Inflammatory macrophage treated with lipopolysaccharide for 4 hours (primary cell): Measurements from ENCODE around the gene P3H3.
A peak's percentile ranks its signal among the peaks of the same experiment; 100 is the strongest.

ENCODE experiments used
- DNase-seq: peaks from one replicate; pipeline ENCODE4 v3.0.0-alpha.2; 2020

The P3H3 gene

GRCh38 chr12:6827982-6828780 is at the start of gene P3H3:
Gene P3H3 (plus strand): TSS chr12:6828407. CDS start chr12:6828441, 34 bp downstream.
- peak; percentile 8 for DNase-seq

GRCh38 chr12:6778574-6779550 is 49.3 kb upstream of the P3H3 start:
- DNase-seq = peak; percentile 84

GRCh38 chr12:6779708-6780432 is 48.3 kb upstream of the P3H3 start:
- DNase-seq = peak; percentile 35

GRCh38 chr12:6780573-6780972 is 47.6 kb upstream of the P3H3 start:
- no peak for DNase-seq

- no peak for DNase-seq
Observed at GRCh38 chr12:6782119-6782518, 46.1 kb upstream of the P3H3 start.

GRCh38 chr12:6782850-6783566 is 45.2 kb upstream of the P3H3 start:
- DNase-seq = no peak

GRCh38 chr12:6783828-6784227 is 44.4 kb upstream of the P3H3 start:
- DNase-seq = no peak

GRCh38 chr12:6784296-6784695 is 43.9 kb upstream of the P3H3 start:
- DNase-seq = peak; percentile 43

- peak; percentile 58 for DNase-seq
Observed at GRCh38 chr12:6784761-6785160, 43.4 kb upstream of the P3H3 start.

- DNase-seq = no peak
Observed at GRCh38 chr12:6786416-6787094, 41.7 kb upstream of the P3H3 start.

- DNase-seq = no peak
Observed at GRCh38 chr12:6787309-6787708, 40.9 kb upstream of the P3H3 start.

GRCh38 chr12:6788972-6789924 is 39.0 kb upstream of the P3H3 start, which contains the start of gene CD4:
Gene CD4 (plus strand): TSS chr12:6789528. CDS start chr12:6800139, 10,611 bp downstream.
- DNase-seq = peak; percentile 86

GRCh38 chr12:6790496-6791150 is 37.6 kb upstream of the P3H3 start:
- DNase-seq = peak; percentile 35

- no peak for DNase-seq
Observed at GRCh38 chr12:6791931-6792520, 36.2 kb upstream of the P3H3 start.

- DNase-seq = peak; percentile 86
Observed at GRCh38 chr12:6792522-6793201, 35.5 kb upstream of the P3H3 start.

- DNase-seq = no peak
Observed at GRCh38 chr12:6795088-6795487, 33.1 kb upstream of the P3H3 start.

GRCh38 chr12:6796576-6796975 is 31.6 kb upstream of the P3H3 start:
- DNase-seq = no peak

- no peak for DNase-seq
Observed at GRCh38 chr12:6799147-6799546, 29.1 kb upstream of the P3H3 start.

GRCh38 chr12:6807170-6807569 is 21.0 kb upstream of the P3H3 start:
- DNase-seq = no peak
